ENCODE data around the gene CPSF3. TPM values are rescaled to one million over a fixed set of nuclear protein-coding genes. Genes with fewer than 3 reads are reported as not detected.

Gene CPSF3
- total RNA-seq, 1 donor from 2014 or later: 199 TPM

GRCh38 chr2:9416267-9416961 is 7.0 kb upstream of the CPSF3 start:
- H3K27me3 Mint-ChIP-seq (ENCODE audit: insufficient read depth, low read depth): no peaks in the 10 kb centered on the region
- H3K9ac ChIP-seq: no peak overlapping the region
- H3K4me3 ChIP-seq: no peak overlapping the region
- TF ChIP-seq EZH2 (IDR thresholded peaks at IDR 0.05) (no peak), CTCF (IDR thresholded peaks at IDR 0.05) (no peak), EZH2phosphoT487 (IDR thresholded peaks at IDR 0.05) (no peak)
- H3K36me3 Mint-ChIP-seq: peaks cover 6% of the 10 kb centered on the region
- H3K9me3 Mint-ChIP-seq: no peaks in the 10 kb centered on the region
- H3K9me3 ChIP-seq (ENCODE audit: low read depth): no peaks in the 10 kb centered on the region
- H3K27ac ChIP-seq: no peak overlapping the region
- no peaks in the 10 kb centered on the region for H3K36me3 ChIP-seq
- no peak overlapping the region for H3K27ac Mint-ChIP-seq
- H3K4me1 ChIP-seq: no peaks in the 10 kb centered on the region
- H4K20me1 ChIP-seq (ENCODE audit: low read depth): peaks cover 4% of the 10 kb centered on the region
- no peak for DNase-seq (ENCODE audit: low spot score)
- peaks cover 3% of the 10 kb centered on the region for H3K79me2 ChIP-seq (ENCODE audit: low read depth)
- H3K4me3 Mint-ChIP-seq: no peak overlapping the region
- peaks cover 4% of the 10 kb centered on the region for H3K4me1 Mint-ChIP-seq
- no peak overlapping the region for H2AFZ ChIP-seq (replicated peaks)
- no peaks in the 10 kb centered on the region for H3F3A ChIP-seq (ENCODE audit: low read depth)
- H3K4me2 ChIP-seq: no peak overlapping the region
- no peaks in the 10 kb centered on the region for H3K27me3 ChIP-seq

GRCh38 chr2:9416962-9417316 is 6.5 kb upstream of the CPSF3 start:
- peaks cover 4% of the 10 kb centered on the region for H4K20me1 ChIP-seq (ENCODE audit: low read depth)
- no peaks in the 10 kb centered on the region for H3F3A ChIP-seq (ENCODE audit: low read depth)
- peaks cover 8% of the 10 kb centered on the region for H3K4me1 Mint-ChIP-seq
- no peaks in the 10 kb centered on the region for H3K9me3 Mint-ChIP-seq
- H3K9me3 ChIP-seq (ENCODE audit: low read depth): no peaks in the 10 kb centered on the region
- DNase-seq (ENCODE audit: low spot score): no peak
- H3K79me2 ChIP-seq (ENCODE audit: low read depth): peaks cover 6% of the 10 kb centered on the region
- H3K4me3 Mint-ChIP-seq: no peak overlapping the region
- no peak overlapping the region for H2AFZ ChIP-seq (replicated peaks)
- no peaks in the 10 kb centered on the region for H3K4me1 ChIP-seq
- H3K27ac ChIP-seq: no peak overlapping the region
- H3K36me3 ChIP-seq: no peaks in the 10 kb centered on the region
- H3K27me3 ChIP-seq: no peaks in the 10 kb centered on the region
- H3K27ac Mint-ChIP-seq: no peak overlapping the region
- H3K4me2 ChIP-seq: no peak overlapping the region
- H3K9ac ChIP-seq: no peak overlapping the region
- TF ChIP-seq EZH2phosphoT487 (IDR thresholded peaks at IDR 0.05) (no peak), EZH2 (IDR thresholded peaks at IDR 0.05) (no peak), CTCF (IDR thresholded peaks at IDR 0.05) (no peak)
- no peaks in the 10 kb centered on the region for H3K27me3 Mint-ChIP-seq (ENCODE audit: insufficient read depth, low read depth)
- H3K4me3 ChIP-seq: no peak overlapping the region
- peaks cover 6% of the 10 kb centered on the region for H3K36me3 Mint-ChIP-seq

- Histone ChIP-seq H3K36me3 (no peaks in the 10 kb centered on the region), H2AFZ (replicated peaks) (no peak overlapping the region), H4K20me1 (ENCODE audit: low read depth) (peaks cover 4% of the 10 kb centered on the region), H3K79me2 (ENCODE audit: low read depth) (peaks cover 10% of the 10 kb centered on the region), H3K4me1 (peaks cover 4% of the 10 kb centered on the region), H3K9me3 (ENCODE audit: low read depth) (no peaks in the 10 kb centered on the region), H3K27me3 (no peaks in the 10 kb centered on the region), H3K4me3 (no peak overlapping the region), H3F3A (ENCODE audit: low read depth) (no peaks in the 10 kb centered on the region), H3K4me2 (no peak overlapping the region), H3K27ac (no peak overlapping the region), H3K9ac (no peak overlapping the region)
- H3K9me3 Mint-ChIP-seq: no peaks in the 10 kb centered on the region
- peaks cover 2% of the 10 kb centered on the region for H3K27me3 Mint-ChIP-seq (ENCODE audit: insufficient read depth, low read depth)
- H3K4me3 Mint-ChIP-seq: no peak overlapping the region
- H3K36me3 Mint-ChIP-seq: peaks cover 5% of the 10 kb centered on the region
- no peak for TF ChIP-seq EZH2 (IDR thresholded peaks at IDR 0.05)
- no peak for TF ChIP-seq EZH2phosphoT487 (IDR thresholded peaks at IDR 0.05)
- H3K27ac Mint-ChIP-seq: no peak overlapping the region
- peaks cover 14% of the 10 kb centered on the region for H3K4me1 Mint-ChIP-seq
- no peak for DNase-seq (ENCODE audit: low spot score)
These were observed 5.7 kb upstream of the CPSF3 start for GRCh38 chr2:9417725-9418124.

GRCh38 chr2:9418746-9419145 is 4.7 kb upstream of the CPSF3 start:
- H2AFZ ChIP-seq (replicated peaks): no peak overlapping the region
- peaks cover 4% of the 10 kb centered on the region for H3K36me3 Mint-ChIP-seq
- H4K20me1 ChIP-seq (ENCODE audit: low read depth): peaks cover 4% of the 10 kb centered on the region
- H3F3A ChIP-seq (ENCODE audit: low read depth): peaks cover 3% of the 10 kb centered on the region
- no peaks in the 10 kb centered on the region for H3K27me3 ChIP-seq
- TF ChIP-seq EZH2 (IDR thresholded peaks at IDR 0.05) (no peak), CTCF (IDR thresholded peaks at IDR 0.05) (no peak), EZH2phosphoT487 (IDR thresholded peaks at IDR 0.05) (no peak)
- peaks cover 4% of the 10 kb centered on the region for H3K27me3 Mint-ChIP-seq (ENCODE audit: insufficient read depth, low read depth)
- no peak overlapping the region for H3K4me3 Mint-ChIP-seq
- H3K9ac ChIP-seq: no peak overlapping the region
- peaks cover 14% of the 10 kb centered on the region for H3K4me1 Mint-ChIP-seq
- peaks cover 4% of the 10 kb centered on the region for H3K4me1 ChIP-seq
- no peak for DNase-seq (ENCODE audit: low spot score)
- H3K36me3 ChIP-seq: no peaks in the 10 kb centered on the region
- H3K79me2 ChIP-seq (ENCODE audit: low read depth): peaks cover 12% of the 10 kb centered on the region
- no peak overlapping the region for H3K4me2 ChIP-seq
- H3K4me3 ChIP-seq: no peak overlapping the region
- H3K9me3 ChIP-seq (ENCODE audit: low read depth): no peaks in the 10 kb centered on the region
- no peaks in the 10 kb centered on the region for H3K9me3 Mint-ChIP-seq
- H3K27ac Mint-ChIP-seq: no peak overlapping the region
- no peak overlapping the region for H3K27ac ChIP-seq
